Stimulated activated CD4-positive, alpha-beta T cell treated with anti-CD3 and anti-CD28 coated beads, Interleukin-2, amount 100 ng/mL, for 48 hours (primary cell): ENCODE data around the gene DYNC1I2.
"Not testable (repeated sequence)": the region's sequence is repeated elsewhere in the genome, so short reads cannot be mapped to it uniquely, and the experiment has no call there.

ENCODE experiments used
- DNase-seq, 2 donors: peaks; one replicate each; pipeline ENCODE4 v3.0.0-alpha.2; 2020

The DYNC1I2 gene

DNA sequence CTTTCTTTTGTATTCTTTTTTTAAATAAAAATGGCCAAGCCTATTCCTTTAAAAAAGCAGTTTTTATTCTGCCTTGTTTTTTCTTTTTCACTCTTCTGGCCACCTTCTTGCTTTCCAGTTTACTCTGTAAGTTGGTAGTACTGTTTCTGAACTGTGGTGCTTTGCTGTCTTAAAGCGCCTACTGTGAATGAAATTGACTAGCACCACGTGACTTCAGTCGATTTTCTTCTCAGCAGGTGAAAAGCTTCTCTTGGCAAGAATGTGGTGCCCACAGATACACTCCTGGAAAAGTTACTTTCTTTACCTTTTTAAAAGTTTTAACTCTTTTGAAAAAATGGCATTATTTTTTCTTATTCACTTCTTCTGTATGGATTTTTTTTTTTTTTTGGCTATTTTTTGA is 32.4 kb downstream of the DYNC1I2 start:
- no peak for DNase-seq

DNA sequence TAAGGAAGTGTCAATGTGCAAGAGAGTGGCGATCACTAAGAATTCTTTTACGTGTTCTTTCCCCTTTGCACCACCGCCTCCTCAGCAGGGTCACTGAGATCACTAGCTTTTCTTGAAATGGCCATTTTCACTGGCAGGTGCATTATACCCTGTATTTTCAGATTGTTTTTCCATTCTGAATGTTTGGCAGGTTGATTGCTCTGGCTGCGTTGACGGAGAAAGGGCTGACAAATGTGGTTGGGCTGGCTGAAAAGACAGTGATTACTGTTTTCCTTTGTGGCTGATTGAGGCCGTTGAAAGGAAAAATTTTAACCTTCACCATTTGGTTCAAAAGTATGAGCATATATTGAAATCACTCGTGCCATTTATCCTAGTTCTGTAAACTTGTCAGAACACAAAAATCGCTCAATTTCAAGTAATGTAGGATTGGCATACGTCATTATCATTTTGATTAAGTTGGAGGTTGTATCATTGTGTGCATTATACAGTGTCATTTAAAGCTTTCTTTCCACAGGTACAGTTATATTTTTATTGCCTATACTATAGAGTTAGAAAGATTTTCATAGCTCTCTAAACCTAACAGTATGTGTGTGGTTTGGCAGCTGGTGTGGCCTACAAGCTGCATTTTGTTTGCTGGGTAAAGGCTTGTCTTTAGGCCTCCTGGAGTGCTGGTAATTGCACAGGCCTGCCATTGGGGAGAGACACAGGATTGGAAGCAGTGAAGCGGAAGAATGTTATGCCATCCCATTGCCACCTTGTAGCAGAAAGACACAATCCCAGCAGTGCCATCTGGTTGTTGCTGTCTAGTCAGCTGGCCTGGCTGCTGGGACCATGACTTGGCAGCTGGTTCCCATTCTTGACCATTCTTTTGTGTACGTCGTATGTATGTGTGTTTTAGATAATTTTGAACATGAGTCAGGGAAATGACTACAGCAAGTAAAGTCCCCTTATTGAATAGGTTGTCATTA is 36.7 kb downstream of the DYNC1I2 start:
- DNase-seq = no peak

DNA sequence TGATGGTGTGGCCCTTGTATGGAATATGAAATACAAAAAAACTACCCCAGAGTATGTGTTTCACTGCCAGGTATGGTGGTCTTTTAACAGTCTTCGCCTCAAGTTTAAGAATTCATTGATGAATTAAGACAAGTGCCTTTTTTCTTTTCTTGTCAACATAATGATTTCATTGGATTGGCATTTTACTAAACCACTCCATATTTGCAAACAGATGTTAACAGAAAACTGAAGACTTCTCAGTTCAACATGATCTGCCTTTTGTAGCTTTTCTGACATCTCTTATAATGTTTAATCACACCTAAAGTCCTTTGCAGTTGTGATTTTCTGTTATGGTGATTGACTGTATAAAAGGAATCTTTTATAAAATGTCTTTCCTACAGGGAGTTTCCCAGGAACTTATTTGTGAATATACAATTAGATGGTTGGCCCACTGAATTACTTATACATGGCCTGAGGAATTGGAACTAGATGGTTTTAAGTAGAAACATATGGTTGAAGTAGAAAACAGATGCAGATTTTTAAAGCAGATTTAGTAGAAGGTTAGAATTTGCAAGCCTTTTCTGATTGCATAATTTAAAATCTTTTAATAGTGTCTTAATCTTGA is 39.7 kb downstream of the DYNC1I2 start:
- DNase-seq = no peak

DNA sequence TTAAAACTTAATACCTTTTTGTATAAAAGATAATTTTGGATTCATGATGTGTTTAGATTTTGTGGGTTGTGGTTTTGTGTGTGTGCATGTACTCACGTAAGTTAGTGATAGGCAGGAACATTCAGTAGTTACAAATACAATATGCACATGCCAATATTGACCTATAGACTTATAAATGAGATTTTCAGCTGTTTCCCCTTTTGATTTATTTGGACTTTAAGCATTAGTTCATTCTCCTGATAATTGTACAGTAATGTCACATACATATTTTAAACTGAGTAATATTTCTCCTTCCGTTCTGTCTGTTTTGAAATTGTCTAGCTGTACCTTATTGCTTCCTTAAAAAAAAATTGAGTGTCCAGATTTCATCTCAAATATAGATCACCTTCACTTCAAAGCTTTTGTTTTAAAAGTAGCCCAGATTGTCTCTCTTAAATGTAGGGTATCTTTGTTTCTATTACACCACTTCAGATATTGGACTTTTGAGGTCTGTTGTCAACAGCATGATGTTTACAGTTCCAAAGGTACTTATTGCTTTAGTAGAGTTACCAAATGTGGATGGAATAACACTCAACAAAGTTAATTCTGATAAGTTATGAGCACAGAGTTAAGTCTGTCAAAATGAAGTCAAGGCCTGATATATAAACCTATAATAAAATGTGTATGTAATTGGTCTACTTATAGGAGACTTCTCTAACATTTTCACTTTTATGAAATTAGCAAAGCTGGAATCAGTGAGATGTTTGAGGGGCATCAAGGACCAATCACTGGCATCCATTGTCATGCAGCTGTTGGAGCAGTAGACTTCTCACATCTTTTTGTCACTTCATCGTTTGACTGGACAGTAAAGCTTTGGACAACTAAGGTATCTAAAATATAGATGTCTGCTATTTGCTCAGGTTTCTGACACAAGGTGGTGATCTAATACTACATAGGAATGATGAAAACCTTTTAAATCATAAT is 42.0 kb downstream of the DYNC1I2 start:
- no peak for DNase-seq

DNA sequence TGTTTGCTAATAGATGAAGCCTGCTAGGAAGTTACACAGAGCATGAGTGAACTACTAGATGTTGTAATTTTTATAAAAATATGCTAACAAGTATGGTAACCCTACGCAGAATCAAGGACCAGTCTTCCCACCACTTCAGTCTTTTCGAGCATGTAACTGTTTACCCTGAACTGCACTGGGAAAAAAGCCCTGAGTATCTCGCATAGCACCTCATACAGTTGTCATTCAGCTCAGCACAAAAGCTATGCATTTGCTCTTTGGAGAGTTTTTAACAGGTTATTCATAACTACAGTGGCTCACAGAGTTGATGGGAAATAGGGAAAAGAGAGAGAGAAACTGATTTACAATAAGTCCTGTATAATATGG is 42.7 kb downstream of the DYNC1I2 start:
- no peak for DNase-seq

DNA sequence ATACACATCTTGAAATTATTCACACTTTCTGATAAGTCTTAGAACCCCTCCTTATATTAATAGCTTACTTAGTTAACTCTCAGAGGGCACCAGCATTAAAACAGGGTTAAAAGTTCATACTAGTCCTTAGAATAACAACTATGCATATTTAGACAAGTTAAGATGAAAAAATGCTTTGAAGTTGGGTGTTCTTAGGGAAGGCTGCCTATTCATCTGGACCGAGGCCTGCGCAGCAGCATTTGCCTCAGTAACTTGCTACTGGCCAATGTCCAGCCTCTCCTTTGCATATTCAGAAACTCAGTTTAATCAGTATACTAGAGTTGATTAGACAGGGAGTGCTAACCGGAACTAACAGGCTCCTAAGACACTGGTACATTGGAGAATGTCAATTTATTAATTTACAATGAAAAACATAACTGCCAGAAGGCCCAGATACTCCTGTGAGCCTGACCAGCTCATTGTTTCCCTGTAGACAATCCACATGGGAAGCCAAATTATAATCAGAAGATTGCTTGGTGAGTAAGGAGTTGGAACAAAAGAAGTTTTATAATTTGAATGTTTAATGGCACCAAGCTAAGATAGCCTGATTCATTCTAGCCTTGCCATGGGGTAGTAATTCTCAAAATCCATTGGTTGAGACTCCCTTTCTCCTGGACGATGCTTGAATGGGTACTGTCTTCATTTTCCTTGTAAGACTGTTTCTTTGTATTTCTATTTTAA is 48.9 kb downstream of the DYNC1I2 start:
- DNase-seq = no peak

DNA sequence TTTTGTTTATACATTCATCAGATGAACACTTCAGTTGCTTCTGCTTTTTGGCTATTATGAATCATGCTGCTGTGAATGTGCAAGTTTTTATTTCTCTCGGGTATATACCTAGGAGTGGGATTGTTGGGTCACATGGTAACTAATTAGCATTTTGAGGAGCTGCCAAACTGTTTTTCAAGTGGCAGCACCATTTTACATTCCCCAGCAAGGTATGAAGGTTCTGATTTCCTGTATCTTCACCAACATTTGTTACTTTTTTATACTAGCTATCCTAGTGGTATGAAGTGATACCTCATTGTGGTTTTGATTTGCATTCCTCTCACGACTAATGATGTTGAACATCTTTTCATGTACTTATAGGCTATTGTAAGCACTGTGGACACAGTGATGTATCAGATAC is 53.9 kb downstream of the DYNC1I2 start:
- no peak for DNase-seq

DNA sequence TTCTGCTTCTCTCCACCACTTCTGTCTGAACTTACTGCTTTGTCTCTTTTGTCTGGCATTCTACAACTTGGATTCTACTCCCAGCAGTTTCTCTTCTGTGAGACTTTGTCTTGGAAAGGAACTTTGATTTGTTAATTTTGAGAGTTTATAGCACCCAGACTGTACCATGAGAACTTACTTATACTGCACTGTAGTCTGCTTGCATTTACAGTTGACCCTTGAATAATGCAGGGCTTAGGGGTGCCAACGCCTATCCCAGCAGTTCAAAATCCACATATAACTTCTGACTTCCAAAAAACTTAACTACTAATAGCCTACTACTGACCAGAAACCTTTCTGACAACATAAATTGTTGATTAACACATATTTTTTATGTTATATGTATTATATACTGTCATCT is 55.5 kb downstream of the DYNC1I2 start:
- no peak for DNase-seq

DNA sequence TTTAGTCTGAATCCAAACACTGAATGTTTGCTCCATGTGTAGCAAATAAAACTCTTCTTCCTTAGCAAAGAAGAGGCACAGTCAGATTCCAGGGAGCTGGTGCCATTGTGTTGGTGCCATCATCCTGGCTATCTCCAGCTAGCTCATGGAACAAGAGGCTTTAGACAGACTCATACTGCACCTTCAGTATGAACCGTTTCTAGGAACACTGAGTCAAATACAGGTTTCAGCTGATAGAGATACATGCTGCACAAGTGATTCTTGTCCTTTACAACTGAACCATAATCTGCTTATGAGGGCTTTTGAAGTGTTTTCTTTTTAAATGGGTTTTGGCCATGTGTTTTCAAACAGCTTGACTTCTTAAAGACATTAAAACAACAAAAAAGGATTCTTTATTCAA is 57.9 kb downstream of the DYNC1I2 start:
- DNase-seq = no peak

DNA sequence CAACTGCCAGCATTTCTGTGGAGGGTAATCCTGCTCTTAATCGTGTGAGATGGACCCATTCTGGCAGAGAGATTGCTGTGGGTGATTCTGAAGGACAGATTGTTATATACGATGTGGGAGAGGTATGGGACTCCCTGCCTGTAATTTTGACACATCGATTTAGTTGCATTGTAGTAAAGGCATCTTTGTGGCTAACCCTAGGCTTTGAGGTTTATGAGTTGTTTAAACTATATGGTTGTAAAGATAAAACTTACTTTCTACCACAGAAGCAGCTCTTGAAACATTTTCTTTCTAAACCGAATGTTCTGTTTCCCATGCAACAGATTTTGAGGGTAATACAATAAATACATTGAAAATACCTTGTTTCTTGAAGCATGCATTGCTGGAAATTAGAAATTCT is 58.5 kb downstream of the DYNC1I2 start:
- no peak for DNase-seq

DNA sequence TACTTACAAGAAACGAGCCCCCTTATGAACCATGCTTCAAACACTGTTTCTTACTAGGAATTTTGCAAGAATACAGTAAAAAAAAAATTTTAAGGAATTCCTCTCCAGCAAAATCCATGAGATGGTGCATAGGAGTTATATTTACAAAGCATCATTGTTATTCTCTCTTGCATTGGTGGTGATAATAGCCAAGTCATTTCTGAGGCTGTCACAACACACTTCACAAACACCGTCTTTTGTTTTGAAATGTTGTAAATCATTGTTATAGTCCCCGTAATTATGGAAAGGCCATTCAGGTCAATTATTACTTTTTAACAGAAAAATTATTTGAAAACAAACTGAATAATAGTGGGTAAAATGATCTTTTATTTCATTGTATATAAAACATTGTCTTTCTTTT is 60.1 kb downstream of the DYNC1I2 start:
- no peak for DNase-seq

DNA sequence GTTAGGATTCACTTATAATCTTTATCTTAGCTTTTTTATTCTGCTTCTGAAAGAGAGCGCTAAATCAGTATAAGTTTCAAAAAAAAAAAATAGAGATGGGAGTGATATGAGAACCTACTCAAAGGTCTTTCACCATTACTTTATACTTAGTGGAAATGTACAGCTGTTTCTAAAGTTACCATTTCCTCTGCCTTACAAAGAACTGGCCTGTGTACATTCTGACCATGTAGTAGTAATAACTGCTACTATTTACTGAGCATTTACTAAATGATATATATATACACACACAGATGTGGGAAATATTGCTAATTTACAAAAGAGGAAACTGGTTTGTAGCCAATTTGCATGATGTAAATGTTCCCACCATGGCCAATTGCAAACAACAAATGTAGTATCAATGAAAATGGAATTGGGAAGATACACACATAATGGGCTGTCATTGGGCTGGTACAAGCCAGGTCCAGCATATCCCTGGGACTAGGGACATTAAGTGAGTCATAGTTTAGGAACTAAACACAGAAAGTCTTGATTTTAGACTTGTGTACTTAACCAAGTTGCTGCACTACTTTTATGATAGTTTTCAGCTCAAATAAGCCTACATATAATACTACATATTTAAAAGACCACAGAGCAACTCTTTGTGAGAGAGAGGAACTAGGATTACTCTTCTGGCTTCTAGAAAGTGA is 67.1 kb downstream of the DYNC1I2 start:
- DNase-seq = no peak

DNA sequence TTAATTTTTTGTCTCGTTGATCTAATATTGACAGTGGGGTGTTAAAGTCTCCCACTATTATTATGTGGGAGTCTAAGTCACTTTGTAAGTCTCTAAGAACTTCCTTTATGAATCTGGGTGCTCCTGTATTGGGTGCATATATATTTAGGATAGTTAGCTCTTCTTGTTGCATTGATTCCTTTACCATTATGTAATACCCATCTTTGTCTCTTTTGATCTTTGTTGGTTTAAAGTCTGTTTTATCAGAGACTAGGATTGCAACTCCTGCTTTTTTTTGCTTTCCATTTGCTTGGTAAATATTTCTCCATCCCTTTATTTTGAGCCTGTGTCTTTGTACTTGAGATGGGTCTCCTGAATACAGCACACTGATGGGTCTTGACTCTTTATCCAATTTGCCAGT is 71.5 kb downstream of the DYNC1I2 start:
- DNase-seq = not testable (repeated sequence)

DNA sequence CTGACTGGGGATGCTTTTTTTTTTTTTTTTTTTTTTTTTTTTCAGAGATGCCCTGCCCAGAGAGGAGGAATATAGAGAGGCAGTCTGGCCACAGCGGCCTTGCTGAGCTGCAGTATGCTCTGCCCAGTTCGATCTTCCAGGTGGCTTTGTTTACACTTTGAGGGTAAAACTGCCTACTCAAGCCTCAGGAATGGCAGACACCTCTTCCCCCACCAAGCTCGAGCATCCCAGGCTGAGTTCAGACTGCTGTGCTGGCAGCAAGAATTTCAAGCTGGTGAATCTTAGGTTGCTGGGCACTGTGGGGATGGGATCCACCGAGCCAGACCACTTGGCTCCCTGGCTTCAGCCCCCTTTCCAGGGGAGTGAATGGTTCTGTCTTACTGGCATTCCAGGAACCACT is 73.9 kb downstream of the DYNC1I2 start:
- DNase-seq = not testable (repeated sequence)

DNA sequence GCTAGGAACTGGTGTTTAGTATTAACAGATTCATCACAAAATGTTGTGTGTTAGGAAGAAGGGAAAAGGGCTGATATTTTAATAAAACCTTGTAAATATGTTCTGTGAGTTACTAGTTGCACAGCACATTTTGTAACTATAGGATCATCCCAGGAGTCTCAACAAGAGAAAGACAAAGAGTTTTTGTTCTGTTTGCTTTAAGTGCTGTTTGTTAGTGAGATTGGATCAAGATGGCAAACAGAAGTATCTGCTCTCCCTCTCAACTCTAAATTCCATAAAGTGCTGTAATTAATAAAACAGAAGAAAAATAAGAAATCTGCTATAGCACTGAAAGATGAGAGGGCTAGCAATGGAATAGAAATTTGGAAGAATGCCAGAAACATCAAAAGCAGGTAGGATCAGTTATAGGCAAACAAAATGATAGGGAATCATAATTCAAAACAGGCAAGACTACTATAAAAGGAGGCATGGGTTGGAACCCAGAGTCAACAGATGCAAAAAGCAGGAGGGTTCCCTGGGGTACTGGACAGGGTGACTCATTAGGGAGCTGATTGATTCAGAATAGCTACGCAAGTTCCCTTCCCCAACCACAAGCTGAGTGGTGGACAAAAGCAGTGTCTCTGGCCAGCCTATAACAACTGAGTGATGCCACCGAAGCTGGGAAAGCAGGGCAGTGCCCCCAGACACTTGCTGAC is 75.8 kb downstream of the DYNC1I2 start:
- DNase-seq = no peak

DNA sequence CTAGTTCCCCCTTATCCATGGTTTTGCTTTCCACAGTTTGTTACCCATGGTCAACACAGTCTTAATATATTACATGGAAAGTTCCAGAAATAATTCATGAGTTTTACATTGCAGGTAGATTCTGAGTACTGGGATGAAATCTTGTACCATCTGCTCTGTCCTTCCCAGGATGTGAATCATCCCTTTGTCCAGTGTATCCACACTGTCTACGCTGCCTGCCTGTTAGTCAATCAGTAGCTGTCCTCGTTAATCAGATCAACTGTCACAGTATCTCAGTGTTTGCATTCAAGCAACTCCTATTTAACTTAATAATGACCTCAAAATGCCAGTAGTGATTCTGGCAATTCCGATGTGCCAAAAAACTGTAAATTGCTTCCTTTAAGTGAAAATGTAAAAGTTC is 76.3 kb downstream of the DYNC1I2 start:
- DNase-seq = no peak

DNA sequence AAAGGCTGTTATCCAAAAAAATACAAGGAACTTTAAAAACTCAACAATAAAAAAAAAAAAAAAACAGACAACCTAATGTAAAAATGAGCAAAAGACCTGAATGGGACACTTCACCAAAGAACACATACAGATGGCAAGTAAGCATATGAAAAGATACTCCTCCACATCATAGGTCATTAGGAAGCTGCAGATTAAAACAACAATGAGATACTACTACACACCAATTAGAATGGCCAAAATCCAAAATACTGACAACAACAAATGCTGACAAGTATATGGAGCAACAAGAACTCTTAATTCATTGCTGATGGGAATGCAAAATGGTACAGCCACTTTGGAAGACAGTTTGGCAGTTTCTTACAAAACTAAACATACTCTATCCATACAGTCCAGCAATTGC is 84.2 kb downstream of the DYNC1I2 start:
- no peak for DNase-seq

DNA sequence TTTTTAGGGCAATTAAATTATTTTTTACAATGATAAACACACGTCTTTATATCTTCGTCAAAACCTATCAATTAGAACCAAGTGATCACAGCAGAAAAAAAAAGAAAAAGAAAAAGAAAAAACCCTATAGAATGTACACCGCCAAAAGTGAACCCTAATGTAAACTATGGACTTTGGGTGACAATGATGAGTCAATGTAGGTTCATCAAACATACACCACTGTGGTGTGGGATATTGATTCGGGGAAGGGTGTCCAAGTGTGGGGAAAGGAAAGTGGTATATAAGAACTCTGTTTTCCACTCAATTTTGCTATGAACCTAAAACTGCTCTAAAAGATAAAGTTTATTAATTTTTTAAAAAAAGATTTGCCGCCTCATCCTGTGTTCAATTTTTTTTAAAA is 85.1 kb downstream of the DYNC1I2 start:
- no peak for DNase-seq

DNA sequence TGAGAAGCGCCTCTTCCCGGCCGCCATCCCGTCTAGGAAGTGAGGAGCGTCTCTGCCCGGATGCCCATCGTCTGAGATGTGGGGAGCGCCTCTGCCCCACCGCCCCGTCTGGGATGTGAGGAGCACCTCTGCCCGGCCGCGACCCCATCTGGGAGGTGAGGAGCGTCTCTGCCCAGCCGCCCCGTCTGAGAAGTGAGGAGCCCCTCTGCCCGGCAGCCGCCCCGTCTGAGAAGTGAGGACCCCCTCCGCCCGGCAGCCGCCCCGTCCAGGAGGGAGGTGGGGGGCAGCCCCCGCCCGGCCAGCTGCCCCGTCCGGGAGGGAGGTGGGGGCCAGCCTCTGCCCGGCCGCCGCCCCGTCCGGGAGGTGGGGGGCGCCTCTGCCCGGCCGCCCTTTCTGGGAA is 87.3 kb downstream of the DYNC1I2 start:
- DNase-seq = not testable (repeated sequence)

DNA sequence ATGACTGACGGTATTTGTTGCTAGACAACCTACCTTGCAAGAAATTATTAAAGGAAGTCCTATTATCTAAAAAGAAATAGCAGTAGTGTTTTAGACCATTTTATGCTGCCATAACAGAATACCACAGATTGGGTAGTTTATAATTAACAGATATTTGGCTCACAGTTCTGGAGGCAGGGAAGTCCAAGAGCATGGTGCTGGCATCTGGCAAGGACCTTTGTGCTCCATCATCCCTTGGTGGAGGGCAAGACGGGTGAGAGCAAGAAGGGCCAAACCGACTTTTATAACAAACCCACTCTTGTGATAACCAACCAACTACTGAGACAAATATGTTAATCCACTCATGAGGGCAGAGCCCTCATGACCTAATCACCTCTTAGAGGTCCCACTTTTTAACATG is 91.2 kb downstream of the DYNC1I2 start:
- DNase-seq = no peak

DNA sequence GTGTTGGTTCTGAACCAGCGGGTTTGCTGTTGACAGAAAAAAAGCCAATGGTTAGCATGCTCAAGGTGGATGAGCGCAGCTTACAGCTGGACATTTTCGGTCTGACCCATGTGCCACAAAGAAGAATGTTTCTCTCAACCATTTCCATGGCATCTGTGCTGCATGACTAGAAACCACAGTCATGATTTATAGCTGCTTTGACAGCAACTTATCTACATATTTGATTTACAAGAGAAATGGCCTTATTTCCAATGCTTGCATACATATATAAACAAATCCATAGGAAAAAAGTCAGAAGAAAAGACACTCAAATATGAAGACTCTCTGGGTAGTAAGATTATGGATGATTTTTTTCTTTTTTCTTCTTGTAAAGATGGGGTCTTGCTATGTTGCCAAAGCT is 98.2 kb downstream of the DYNC1I2 start:
- DNase-seq = no peak
